Activated T-cell treated with anti-CD3 and anti-CD28 coated beads for 48 hours (primary cell): Measurements from ENCODE around the gene AP1S3.
"Not testable (repeated sequence)": the region's sequence is repeated elsewhere in the genome, so short reads cannot be mapped to it uniquely, and the experiment has no call there.

ENCODE experiments used
- DNase-seq: peaks from one replicate; pipeline ENCODE4 v3.0.0-alpha.2; 2020; ENCODE audit warnings: low read depth

Gene AP1S3

DNA sequence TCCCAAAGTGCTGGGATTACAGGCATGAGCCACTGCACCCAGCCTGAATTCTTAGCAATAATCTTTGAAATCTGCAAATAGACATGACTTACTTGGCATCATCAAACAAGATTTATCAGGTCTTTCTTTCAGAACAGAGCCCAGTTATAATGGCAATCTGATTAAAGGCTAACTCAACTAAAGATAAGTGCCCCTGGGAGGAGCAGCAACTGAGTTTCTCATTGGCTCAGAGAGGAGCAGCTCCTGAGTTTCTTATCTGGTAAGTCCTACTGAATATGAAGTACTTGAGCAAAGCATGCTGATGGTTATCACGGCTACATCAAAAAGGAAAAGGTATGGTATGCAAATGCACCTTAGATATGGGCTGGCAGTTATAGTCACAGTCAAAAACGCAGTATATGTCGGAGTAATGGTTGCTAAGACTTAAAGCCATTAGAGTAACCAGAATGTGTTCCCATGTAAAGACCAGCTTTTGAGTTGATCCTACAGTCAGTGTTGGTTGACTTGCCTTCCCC, 15.0 kb upstream of the AP1S3 start:
- no peak for DNase-seq

DNA sequence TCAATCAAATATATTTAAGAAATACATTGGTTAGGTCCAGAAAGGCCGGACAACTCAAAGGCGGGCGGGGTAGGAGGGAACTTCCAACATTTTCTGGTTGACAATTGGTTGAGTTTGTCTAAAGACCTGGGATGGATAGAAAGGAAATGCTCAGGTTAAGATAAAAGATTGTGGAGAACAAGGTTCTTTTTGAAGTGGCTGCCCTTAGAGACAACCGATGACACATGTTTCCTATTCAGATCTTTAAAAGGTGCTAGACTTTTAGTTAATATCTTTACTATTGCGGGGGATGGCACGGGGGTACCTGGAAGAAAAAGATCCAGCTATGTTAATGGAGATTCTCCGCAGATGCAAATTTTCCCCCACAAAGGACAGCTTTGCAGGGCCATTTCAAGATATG, 10.0 kb upstream of the AP1S3 start:
- no peak for DNase-seq

DNA sequence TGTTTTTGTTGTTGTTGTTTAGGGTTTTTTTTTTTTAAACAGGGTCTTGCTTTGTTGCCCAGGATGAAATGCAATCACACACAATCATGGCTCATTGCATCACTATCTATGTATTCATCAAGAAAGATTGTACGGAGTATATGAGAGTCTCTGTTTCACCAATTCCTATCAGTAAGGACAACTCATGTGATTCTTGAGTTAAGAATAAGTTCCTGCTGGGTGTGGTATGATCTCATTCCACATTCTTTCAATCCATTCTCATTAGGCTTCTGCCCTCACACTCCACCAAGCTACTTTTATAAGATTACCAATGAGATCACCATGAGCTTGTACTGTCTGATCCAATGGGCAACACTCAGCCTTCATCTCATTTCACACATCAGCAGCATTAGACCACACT, 9.1 kb upstream of the AP1S3 start:
- DNase-seq, result no peak

DNA sequence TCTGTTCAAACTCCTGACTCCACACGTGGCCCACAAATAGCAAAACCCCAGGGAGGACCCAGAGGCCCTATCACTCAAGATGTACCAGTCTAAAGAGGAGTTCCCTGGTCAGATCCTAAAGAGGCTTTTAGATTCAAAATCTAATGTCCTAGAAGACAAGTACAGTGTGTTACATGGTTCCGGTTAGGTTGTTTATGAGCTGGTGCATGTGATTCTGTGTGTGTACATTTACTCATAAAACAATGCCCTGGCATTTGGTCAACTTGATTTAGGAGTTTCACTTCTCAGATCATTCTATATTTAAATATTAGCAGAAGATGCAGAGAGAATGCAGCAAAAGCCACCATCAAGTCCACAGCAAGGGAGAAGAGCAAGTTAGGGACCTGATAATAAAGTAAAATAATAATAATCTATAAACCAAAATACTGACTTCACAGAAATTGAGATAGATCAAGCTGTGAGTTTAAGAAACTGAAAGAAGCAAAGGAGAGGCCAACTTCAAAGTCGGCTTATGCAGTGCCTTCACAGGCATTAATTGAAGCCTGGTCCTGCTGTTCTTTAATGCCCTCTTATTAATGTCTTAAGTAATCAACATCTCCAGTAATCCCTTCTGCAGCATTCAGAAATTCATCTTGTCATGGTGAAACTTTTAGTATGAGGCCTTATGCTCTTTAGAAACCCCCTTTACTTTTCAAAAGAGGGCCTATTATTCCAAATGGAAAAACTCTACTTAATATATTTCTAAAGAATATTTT, 4.2 kb upstream of the AP1S3 start:
- no peak for DNase-seq

DNA sequence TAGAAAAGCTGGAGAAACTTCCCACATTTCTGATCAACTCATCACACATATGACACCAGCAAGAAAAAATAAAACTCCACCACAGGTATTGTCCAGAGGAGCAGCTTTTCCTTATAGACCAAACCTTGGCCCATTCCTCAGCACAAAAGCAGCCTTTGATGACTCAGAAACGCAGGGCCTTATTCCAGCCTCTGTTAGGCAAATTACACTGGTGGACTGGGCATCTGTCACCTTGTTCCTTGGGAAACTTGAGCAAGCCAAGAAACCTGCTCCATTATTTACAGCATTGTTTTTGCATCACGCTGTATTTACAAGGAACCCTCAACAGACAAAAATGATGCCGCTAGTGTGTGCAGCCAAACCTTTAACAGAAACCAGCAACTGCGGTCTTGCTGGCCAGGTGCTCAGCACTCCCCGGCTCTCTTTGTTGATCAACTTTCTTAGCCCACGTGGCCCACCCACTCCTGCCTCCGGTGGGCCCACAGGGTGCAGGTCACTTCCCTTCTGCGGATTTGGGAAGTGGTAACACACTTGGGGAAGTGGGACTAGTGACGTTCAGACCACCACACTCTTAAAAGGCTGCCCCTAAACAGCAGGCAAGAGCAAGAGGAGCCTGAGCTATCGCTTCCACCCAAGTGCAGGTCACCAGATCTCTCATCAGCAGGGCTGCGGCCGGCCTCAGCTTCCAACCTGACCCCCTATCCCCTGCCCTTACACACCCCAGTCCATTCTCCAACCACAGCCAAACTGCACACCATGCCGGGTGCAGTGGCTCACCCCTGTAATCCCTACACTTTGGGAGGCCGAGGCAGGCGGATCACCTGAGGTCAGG, 1.5 kb downstream of the AP1S3 start:
- DNase-seq, result no peak

DNA sequence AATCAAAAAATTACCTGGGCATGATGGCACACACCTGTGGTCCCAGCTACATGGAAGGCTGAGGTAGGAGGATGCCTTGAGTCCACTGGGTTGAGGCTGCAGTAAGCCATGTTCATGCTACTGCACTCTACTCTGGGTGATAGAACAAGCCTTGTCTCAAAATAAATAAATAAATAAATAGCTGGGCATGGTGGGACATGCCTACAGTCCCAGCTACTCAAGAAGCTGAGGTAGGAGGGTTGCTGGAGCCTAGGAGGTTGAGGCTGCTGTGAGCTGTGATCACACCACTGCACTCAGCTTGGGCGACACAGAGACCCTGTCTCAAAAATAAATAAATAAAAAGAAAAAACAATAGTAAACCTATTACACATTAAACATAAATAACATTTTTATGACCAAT, 3.0 kb downstream of the AP1S3 start:
- DNase-seq, result no peak

DNA sequence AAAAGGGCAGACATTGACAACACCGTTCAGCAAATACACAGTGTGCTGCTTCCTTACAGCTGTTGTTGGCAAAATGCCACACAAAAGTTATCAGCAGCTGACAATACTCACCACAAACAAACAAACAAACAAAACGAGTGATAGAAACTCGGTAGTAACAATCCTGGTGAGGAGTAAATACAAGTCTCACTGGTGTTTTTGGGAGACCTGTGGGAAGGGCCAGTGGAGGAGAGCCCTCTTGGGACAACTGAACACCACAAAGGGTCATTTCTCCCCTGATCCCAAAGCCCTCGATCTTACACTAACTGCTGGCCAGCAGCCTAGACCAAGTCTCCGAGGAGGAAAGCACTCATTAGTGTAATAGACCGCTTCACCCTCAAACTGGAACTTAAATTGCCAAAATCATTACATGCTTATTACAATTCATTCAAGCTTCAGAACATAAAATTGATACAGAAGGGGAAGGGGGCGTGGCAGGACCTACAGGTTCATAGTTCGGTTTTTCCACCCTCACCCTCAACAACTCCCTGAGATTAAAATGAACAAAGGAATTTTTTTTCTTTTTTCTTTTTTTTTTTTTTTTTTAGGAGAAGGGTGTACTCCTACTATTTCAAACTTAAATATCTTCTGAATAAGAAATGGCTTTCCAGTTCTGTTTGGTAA, 5.0 kb downstream of the AP1S3 start:
- no peak for DNase-seq

DNA sequence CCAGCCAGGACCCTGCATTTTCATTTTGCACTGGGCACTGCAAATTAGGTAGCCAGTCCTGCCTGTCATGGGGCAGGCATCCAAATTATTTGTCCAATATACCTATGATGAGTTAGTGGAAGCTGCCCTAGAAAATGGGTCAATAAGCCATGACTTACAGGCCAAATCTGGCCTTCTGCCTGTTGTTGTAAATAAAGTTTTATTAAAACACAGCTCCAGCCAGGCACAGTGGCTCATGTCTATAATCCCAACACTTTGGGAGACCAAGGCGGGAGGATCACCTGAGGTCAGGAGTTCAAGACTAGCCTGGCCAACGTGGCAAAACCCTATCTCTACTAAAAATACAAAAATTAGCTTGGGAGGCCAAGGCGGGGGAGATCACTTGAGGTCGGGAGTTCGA, 8.3 kb downstream of the AP1S3 start:
- no peak for DNase-seq

DNA sequence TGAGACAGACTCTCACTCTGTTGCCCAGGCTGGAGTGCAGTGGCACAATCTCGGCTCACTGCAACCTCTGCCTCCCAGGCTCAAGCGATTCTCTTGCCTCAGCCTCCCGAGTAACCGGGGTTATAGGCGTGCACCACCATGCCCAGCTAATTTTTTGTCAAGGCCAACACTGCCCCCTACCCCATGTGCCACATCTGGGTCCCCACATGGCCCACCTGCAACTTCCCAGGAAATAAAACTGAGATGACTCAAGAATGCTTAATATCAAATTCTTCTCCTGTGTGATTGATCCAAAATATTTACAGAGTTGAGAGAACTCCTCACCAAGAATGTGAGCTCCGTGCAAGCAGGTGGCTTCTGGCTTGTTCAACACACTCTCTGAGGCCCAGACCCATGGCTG, 9.1 kb downstream of the AP1S3 start:
- DNase-seq, result no peak

DNA sequence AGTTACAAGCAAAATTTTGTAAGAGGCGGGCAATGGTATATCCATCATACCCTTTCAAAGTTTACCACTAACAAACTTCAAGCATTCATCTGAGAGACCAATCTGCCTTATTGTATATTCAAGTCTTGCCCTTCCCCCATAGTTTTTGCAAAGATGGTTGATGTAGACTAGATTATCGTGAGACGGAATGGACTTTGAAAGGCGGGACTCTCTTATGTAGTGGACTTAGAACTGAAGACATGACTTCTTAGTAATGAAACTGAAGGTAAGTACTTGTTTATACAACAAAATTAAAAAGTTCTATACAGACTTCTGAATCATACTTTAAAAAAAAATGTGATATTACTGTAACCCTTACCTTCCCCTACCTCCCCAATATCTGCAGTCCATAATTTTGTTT, 10.4 kb downstream of the AP1S3 start:
- DNase-seq, result no peak

DNA sequence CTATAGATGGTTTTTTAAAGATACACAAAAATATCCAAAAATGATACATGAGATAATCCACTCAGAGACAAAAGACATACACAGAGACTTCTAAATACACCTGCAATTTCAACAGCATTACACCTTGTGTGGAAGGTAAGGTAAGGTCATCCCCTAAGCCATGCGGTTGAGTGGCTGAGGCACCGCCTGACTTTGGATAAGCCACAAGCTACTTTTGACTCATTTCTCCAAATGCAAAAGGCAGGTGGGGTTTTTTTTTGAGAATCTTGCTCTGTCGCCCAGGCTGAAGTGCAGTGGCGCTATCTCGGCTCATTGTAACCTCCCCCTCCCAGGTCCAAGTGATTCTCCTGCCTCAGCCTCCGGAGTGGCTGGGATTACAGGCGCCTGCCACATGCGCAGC, 13.1 kb downstream of the AP1S3 start:
- DNase-seq, result no peak

DNA sequence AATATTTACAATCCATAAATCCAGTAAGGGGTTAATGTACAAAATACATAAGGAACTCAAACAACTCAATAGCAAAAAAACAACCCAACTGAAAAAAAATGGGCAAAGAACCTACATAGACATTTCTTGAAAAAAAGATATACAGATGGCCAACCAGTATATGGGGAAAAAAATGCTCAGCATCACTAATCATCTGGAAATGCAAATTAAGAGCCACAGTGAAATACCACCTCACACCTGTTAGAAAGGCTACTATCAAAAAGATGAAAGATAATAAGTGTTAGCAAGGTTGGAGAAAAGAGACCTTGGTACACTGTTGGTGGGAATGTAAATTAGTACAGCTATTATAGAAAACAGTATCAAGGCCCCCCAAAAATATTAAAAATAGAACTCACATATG, 14.6 kb downstream of the AP1S3 start:
- no peak for DNase-seq

DNA sequence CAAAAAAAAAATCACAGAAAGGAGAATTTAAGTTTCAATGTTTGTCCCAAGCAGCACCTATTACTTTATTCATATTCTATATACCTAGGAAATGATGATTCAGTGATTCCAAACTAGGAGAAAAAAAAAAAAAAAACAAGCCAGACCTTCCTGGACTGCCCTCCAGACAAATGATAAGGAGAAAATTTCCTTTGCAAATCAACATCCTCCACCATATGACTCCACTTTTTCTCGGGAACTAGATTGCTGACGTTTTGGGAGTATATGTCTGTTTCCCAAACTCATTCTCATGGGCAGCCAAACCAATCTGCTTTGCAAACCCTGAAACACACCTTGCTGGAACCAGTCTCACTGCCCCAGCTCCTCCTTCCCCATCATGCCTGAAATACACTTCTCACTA, 16.8 kb downstream of the AP1S3 start:
- DNase-seq, result no peak

DNA sequence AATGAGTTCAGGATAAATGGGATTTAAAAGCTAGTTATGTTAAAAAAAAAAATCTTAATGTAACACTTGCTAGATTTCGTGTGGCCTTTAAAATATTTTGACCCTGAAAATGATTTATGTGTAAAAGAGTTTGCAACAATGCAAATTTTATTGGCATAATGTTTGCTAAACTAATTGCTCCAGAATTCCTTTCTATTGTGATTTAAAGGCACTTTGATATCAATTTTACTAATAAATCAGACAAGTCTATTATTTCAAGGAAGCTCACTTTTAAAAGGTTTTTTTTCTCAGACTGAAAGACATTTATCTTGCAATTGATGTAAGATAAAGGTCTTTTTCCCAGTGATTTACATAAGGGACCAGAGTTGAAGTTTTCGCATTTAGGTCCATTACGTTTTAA, 17.5 kb downstream of the AP1S3 start:
- DNase-seq, result no peak

DNA sequence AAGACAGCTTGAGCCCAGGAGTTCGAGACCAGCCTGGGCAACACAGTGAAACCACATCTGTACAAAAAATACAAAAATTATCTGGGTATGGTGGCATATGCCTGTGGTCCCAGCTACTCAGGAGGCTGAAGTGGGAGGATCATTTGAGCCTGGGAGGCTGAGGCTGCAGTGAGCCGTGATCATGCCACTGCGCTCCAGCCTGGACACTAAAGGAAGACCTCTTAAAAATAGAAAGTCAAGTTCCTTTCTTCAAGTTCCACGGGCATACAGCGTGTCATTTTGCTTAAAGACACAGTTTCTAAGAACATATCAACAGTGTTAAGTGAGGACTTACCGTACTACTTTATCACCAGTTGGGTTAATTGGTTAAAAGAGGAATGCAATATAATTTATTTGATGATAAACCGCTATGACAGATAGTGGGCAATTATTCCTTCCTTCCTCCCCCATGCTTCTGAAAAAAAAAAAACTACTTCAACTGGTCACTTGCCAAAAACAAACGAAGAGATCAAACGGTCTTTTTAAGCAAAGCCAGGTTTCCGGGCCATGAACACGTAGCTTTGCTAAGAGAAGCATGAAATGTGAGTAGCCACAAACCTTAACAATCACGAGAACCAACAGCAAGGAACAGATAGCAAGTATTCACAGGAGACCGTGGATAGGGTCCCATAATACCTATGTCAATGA, 21.4 kb downstream of the AP1S3 start:
- no peak for DNase-seq

DNA sequence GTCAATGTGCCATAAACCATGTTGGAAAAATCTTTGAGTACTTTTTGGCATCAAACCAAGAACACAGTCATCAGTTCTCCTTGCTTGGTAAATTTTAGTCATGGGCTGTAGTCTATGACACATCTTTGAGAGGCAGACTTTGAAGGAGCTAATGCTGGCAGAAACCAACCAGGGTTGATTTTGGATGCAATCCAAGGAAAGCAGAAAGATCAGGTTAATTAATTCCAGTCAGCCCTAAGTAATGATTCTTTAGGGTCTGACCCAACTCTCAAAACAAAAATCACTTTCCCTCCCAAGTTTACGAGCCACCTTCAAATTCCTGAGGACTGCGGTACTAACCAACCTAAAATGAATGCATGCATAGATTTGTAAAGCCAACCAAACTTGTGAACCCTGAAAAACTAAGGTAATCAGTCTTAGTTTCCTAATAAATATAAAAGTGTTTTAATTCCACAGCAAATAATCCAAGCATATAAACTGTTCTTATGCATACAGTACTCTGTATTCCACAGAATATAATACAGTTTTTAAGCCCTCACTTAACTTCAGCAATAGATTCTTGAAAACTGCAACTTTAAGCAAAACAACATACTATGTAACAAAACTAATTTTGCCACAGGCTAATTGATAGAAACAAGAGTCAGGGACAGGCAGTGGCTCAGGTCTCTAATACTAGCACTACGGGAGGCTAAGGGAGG, 22.0 kb downstream of the AP1S3 start:
- no peak for DNase-seq

DNA sequence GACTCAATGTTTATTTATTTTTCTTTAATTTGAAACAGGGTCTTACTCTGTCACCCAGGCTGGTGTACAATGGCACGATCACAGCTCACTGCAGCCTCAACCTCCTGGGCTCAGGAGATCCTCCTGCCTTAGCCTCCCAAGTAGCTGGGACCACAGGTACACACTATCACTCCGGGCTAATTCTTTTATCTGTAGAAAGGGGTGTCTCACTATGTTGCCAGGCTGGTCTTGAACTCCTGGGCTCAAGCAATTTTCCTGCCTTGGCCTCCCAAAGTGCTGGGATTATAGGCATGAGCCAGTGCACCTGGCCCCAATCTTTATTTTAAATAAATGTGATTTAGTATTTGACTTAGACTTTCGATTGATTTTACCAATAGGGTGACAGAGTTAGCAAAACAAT, 22.6 kb downstream of the AP1S3 start:
- not testable (repeated sequence) for DNase-seq

DNA sequence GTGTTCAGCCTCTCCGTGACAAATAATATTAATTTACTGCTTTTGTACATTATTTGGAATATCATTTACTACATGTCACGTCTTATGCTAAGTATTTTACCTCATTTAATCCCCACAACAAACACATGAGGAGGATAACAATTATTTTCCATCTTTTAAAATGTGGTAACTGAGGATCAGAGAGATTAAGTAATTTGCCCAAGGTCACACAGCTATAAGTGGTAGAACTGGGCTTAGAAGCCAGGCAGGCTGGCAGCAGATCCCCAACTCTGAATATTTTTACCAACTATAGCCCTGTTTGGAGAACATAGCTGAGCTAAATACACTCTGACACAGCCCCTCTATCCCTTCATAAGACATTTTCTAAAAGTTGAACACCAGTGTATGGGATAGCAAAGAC, 24.1 kb downstream of the AP1S3 start:
- no peak for DNase-seq

DNA sequence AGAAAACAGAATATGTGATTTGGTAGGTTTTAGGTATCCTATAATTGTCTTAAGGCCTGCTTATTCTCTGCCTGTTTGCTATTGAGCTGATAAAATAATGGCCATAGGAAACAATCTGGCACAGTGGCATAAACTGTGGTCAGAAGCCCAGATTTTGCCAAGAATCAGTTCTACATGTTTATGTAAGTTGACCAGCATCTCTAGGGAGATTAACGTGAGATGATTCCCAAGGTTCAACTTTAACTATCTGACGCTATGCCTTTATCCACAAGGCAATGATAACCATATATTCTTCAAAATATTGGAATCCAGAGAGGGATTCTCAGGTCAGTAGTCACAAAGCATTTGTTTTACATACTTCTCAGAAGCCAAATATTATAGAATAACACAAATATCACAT, 25.6 kb downstream of the AP1S3 start:
- no peak for DNase-seq

DNA sequence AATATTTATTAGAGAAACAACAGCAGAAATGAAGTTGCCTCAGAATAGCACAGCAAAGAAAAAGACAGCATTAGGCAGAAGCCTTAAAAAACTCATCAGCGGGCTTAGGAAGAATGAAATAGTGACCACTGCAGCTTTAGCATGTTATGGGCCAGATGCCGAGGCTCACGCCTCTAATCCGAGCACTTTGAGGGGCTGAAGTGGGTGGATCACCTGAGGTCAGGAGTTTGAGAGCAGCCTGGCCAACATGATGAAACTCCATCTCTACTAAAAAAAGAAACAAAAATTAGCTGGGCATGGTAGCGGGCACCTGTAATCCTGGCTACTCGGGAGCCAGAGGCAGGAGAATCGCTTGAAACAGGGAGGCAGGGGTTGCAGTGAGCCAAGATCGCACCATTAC, 32.4 kb downstream of the AP1S3 start:
- no peak for DNase-seq

DNA sequence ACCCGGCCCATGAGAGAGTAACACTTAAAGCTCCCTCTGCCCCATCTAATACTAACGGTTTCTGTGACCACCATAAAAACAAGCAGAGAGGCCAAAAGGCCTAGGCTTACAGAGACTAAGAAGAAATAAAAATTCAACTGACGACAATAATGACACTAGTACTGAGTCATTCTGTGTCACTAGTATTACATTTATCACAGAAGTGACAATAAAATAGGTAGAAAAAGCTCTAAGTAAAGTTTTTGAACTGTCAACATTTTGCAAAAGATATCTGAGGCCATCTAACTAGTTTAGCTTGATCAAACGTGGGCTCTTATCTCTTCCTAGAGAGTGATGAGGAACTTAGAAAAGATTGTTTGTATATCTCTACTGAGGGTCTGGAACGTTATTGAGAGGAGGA, 35.6 kb downstream of the AP1S3 start:
- no peak for DNase-seq

DNA sequence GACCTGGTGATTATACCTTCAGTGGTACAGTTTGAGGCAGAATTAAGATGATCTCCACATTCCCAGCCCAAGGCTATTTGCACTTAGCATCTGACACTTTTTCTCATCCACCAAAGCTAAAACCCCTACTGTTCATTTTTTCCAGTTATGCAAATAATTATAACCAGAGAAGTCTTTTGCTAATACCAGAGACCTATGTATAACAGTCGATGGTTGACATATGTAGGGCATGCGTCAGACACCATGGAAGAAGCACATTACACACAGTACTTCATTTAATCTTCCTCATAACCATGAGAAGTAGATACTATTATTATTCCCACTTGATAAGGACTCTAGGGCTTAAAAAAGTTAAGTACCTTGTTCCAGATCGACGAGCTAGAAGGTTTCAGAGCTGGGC, 36.5 kb downstream of the AP1S3 start:
- DNase-seq, result no peak
